B cell (primary cell): ENCODE results near the gene CLCN5. TPM values are rescaled to one million over a fixed set of nuclear protein-coding genes. Genes with fewer than 3 reads are reported as not detected.

Experiments
- ATAC-seq: fragments of 200-7000 bp; cut with Tn5 transposase; one replicate; pipeline ENCODE4 v1.10.0; 2021; ENCODE audit warnings: low read depth, mild to moderate bottlenecking, moderate number of reproducible peaks, moderate library complexity
- CTCF ChIA-PET: fragments of 350-600 bp; sonication (Branson Sonifier 250); formaldehyde crosslinking; loops from one replicate; lab custom pipeline; 2021; ENCODE audit warnings: antibody characterized with exemption, inconsistent platforms; lab: Charles Lee
- POLR2A ChIA-PET: fragments of 350-600 bp; sonication (Branson Sonifier 250); formaldehyde crosslinking; loops from one replicate; lab custom pipeline; 2021; ENCODE audit warnings: antibody characterized with exemption; lab: Charles Lee
- DNase-seq: peaks from one replicate; pipeline ENCODE4 v3.0.0; 2013
- H2AFZ ChIP-seq: 2 replicates; pipeline ENCODE4 v1.6.1; 2012; ENCODE audit warnings: mild to moderate bottlenecking, low read depth, low read length; ENCODE audit not compliant: insufficient read depth, poor library complexity, severe bottlenecking
- H3K27ac ChIP-seq, 2 donors: 1 replicate in 1 of 2; 2 replicates in 1 of 2; pipeline ENCODE4 v1.5.1; 2012 to 2013; ENCODE audit warnings: low read length in 2 of 2, mild to moderate bottlenecking in 2 of 2, moderate library complexity in 1 of 2
- H3K27me3 ChIP-seq, 4 experiments: fragments of 200-600 bp in 1 of 4; sonication (generic) in 1 of 4; replicated peaks in 1 of 4; 1 replicate in 2 of 4; 2 replicates in 2 of 4; pipeline versions ENCODE4 v1.6.1 to v1.7.0; 2013 to 2016; ENCODE audit warnings: low read length in 3 of 4, mild to moderate bottlenecking in 2 of 4, mixed read lengths in 1 of 4, moderate library complexity in 1 of 4; ENCODE audit not compliant: insufficient read depth in 4 of 4, control insufficient read depth in 3 of 4; ENCODE audit errors: control extremely low read depth in 1 of 4
- H3K36me3 ChIP-seq, 2 experiments: replicated peaks in 1 of 2; 1 replicate in 1 of 2; 2 replicates in 1 of 2; pipeline versions ENCODE4 v1.6.1 to v1.7.1; 2013; ENCODE audit warnings: low read length in 1 of 2; ENCODE audit not compliant: insufficient read depth in 2 of 2, control insufficient read depth in 1 of 2; ENCODE audit errors: control extremely low read depth in 1 of 2, extremely low read depth in 1 of 2
- H3K4me1 ChIP-seq, 2 donors: fragments of 200-600 bp in 1 of 2; sonication (generic) in 1 of 2; 1 replicate in 1 of 2; 2 replicates in 1 of 2; pipeline versions ENCODE4 v1.5.1 to v1.6.1; 2013 to 2017; ENCODE audit warnings: low read length in 2 of 2; ENCODE audit not compliant: control insufficient read depth in 2 of 2, insufficient read depth in 2 of 2
- H3K4me2 ChIP-seq: replicated peaks from 2 replicates; pipeline ENCODE3; 2012; ENCODE audit warnings: mild to moderate bottlenecking, low read depth, low read length; ENCODE audit not compliant: poor library complexity, severe bottlenecking
- H3K4me3 ChIP-seq, 5 experiments: fragments of 200-600 bp in 1 of 5; sonication (generic) in 1 of 5; 1 replicate in 3 of 5; 2 replicates in 2 of 5; pipeline versions ENCODE4 v1.5.1 to v1.7.0; 2011 to 2016; ENCODE audit warnings: low read length in 4 of 5, mild to moderate bottlenecking in 4 of 5, low read depth in 2 of 5, control low read depth in 1 of 5, moderate library complexity in 1 of 5; ENCODE audit not compliant: insufficient read depth in 1 of 5; ENCODE audit errors: control extremely low read depth in 1 of 5, extremely low read depth in 1 of 5
- H3K79me2 ChIP-seq: fragments of 200-600 bp; sonication (generic); one replicate; pipeline ENCODE4 v1.6.0; 2016; ENCODE audit warnings: low read length; ENCODE audit not compliant: control insufficient read depth, insufficient read depth
- H3K9ac ChIP-seq: fragments of 200-600 bp; sonication (generic); 2 replicates; pipeline ENCODE4 v1.6.1; 2017; ENCODE audit warnings: mild to moderate bottlenecking, low read length, moderate library complexity
- H3K9me3 ChIP-seq, 3 donors: one replicate each; pipeline versions ENCODE4 v1.6.1 to v1.7.1; 2013; ENCODE audit warnings: low read length in 2 of 3; ENCODE audit not compliant: control insufficient read depth in 2 of 3, insufficient read depth in 1 of 3; ENCODE audit errors: control extremely low read depth in 1 of 3
- H4K20me1 ChIP-seq: 2 replicates; pipeline ENCODE4 v1.6.0; 2012; ENCODE audit warnings: mild to moderate bottlenecking, low read length; ENCODE audit not compliant: insufficient read depth, control insufficient read depth, poor library complexity, severe bottlenecking
- H3K27ac Mint-ChIP-seq: one replicate; pipeline ENCODE4 v1.8.0; 2021; ENCODE audit warnings: mixed read lengths
- H3K27me3 Mint-ChIP-seq: one replicate; pipeline ENCODE4 v1.8.0; 2021; ENCODE audit warnings: mixed read lengths
- H3K4me1 Mint-ChIP-seq: one replicate; pipeline ENCODE4 v1.8.0; 2021; ENCODE audit warnings: mixed read lengths
- H3K4me3 Mint-ChIP-seq: one replicate; pipeline ENCODE4 v1.8.0; 2021; ENCODE audit warnings: mixed read lengths
- H3K9me3 Mint-ChIP-seq: one replicate; pipeline ENCODE4 v1.8.0; 2022; ENCODE audit warnings: mixed read lengths; ENCODE audit not compliant: insufficient read depth
- CTCF ChIP-seq: fragments of 200-600 bp; IDR thresholded peaks from one replicate; pipeline ENCODE4 v1.8.0; 2022; ENCODE audit warnings: antibody characterized with exemption, mild to moderate bottlenecking
- EZH2 ChIP-seq: IDR thresholded peaks from 2 replicates; pipeline ENCODE4 v1.6.1; 2012; ENCODE audit warnings: borderline replicate concordance, low read depth, mild to moderate bottlenecking, moderate library complexity, low read length; ENCODE audit not compliant: insufficient read depth, poor library complexity, severe bottlenecking
- WGBS: methylation state at CpG from one replicate; pipeline ENCODE4 v1.1.5; 2013; ENCODE audit warnings: missing lambda C conversion rate; ENCODE audit not compliant: insufficient coverage; 5-methylcytosine and 5-hydroxymethylcytosine counted together
- intact Hi-C: fragments of 100-400 bp; cut with micrococcal nuclease; formaldehyde crosslinking; loops from one replicate; pipeline ENCODE4 v1.10.0; 2022
- polyA plus RNA-seq: library from polyadenylated mRNA; depleted of rRNA; stranded (reverse); fragments of >200 nt; gene quantifications from 2 replicates; pipeline ENCODE4 v1.2.3, GENCODE V29; 2012
- total RNA-seq, 2 donors: library from RNA; stranded (reverse); fragments of 120-200 nt in 1 of 2; gene quantifications; 1 replicate in 1 of 2; 2 replicates in 1 of 2; pipeline versions ENCODE4 v1.2.3 to v1.2.4, GENCODE V29; 2013 to 2022

The CLCN5 gene
- total and polyA plus RNA-seq, 2 donors (not counting 1 experiment from before 2014, with no cell fraction given) = 0.55 to 3.6 TPM

GRCh38 chrX:50075630-50076339 lies 153.4 kb downstream of the CLCN5 start:
- Histone ChIP-seq H3K9me3 (no peaks in the 10 kb centered on the region), H3K27me3 (no peaks in the 10 kb centered on the region), H3K36me3 (no peaks in the 10 kb centered on the region), H3K4me1 (peaks cover 12 to 25% of the 10 kb centered on the region in 2 donors), H3K9ac (no peak overlapping the region), H4K20me1 (no peaks in the 10 kb centered on the region), H3K79me2 (no peaks in the 10 kb centered on the region), H3K27ac (peak overlapping the region in 1 of 2 donors; percentile 22), H3K4me3 (no peak overlapping the region), H2AFZ (no peak overlapping the region), H3K4me2 (peak overlapping the region; percentile 24)
- POLR2A ChIA-PET = no interaction called here
- Mint-ChIP-seq H3K27ac (peak overlapping the region; percentile 80), H3K9me3 (no peaks in the 10 kb centered on the region), H3K4me1 (peaks cover 29% of the 10 kb centered on the region), H3K4me3 (peak overlapping the region; percentile 72), H3K27me3 (no peaks in the 10 kb centered on the region)
- CTCF ChIA-PET = interaction anchor here (1.2 kb wide), 1 partner anchor 153 kb away, joined by 3 read pairs; the partner anchor contains the start of gene CLCN5
- WGBS = no CpG with 5 or more reads among the region's 4 CpGs
- ATAC-seq (peak; percentile 47), DNase-seq (peak; percentile 39)
- TF ChIP-seq CTCF (no peak), EZH2 (no peak)
- intact Hi-C loops = no loop called here

GRCh38 chrX:50081282-50081889 lies 159.0 kb downstream of the CLCN5 start:
- POLR2A ChIA-PET = no interaction called here
- Mint-ChIP-seq H3K4me3 (no peak overlapping the region), H3K27me3 (no peaks in the 10 kb centered on the region), H3K9me3 (no peaks in the 10 kb centered on the region), H3K4me1 (peaks cover 6% of the 10 kb centered on the region), H3K27ac (no peak overlapping the region)
- Histone ChIP-seq H3K9me3 (no peaks in the 10 kb centered on the region), H3K79me2 (no peaks in the 10 kb centered on the region), H3K9ac (no peak overlapping the region), H3K36me3 (no peaks in the 10 kb centered on the region), H3K4me1 (peaks cover under 1 to 7% of the 10 kb centered on the region in 2 donors), H3K27me3 (no peaks in the 10 kb centered on the region), H3K27ac (no peak overlapping the region), H3K4me2 (no peak overlapping the region), H2AFZ (no peak overlapping the region), H3K4me3 (no peak overlapping the region), H4K20me1 (no peaks in the 10 kb centered on the region)
- CTCF ChIA-PET = no interaction called here
- intact Hi-C loops = loop anchor here (2.0 kb wide), 1 partner anchor 167 kb away; no protein-coding TSS in a partner anchor
- TF ChIP-seq CTCF = no peak
- no peak for TF ChIP-seq EZH2
- no peak for ATAC-seq
- WGBS = no CpG with 5 or more reads among the region's 3 CpGs
- DNase-seq = peak; percentile 7
